Vagina (tissue), 2 donors: Measurements from ENCODE around the gene CCM2. TPM values are rescaled to one million over a fixed set of nuclear protein-coding genes. Genes with fewer than 3 reads are reported as not detected.

Experiments
- DNase-seq, 2 donors: peaks; one replicate each; pipeline ENCODE4 v3.0.0-alpha.2; 2017; ENCODE audit errors: extremely low spot score in 2 of 2
- H3K27ac ChIP-seq: fragments of 200-600 bp; sonication (generic); one replicate; pipeline ENCODE4 v1.5.1; 2019
- H3K27me3 ChIP-seq: fragments of 200-600 bp; sonication (generic); one replicate; pipeline ENCODE4 v1.5.1; 2019
- H3K36me3 ChIP-seq, 2 donors: fragments of 200-600 bp; sonication (generic); one replicate each; pipeline ENCODE4 v1.5.1; 2017 to 2019
- H3K4me1 ChIP-seq: fragments of 200-600 bp; sonication (generic); one replicate; pipeline ENCODE4 v1.5.1; 2019
- H3K4me3 ChIP-seq, 2 donors: fragments of 200-600 bp; sonication (generic); 1 replicate in 1 of 2; 2 replicates in 1 of 2; pipeline ENCODE4 v1.5.1; 2016 to 2019
- H3K9me3 ChIP-seq: fragments of 200-600 bp; sonication (generic); one replicate; pipeline ENCODE4 v1.5.1; 2019
- POLR2A ChIP-seq, 2 donors: fragments of 450-650 bp; IDR thresholded peaks; one replicate each; pipeline ENCODE4 v1.6.1; 2017; ENCODE audit warnings: antibody characterized with exemption in 2 of 2, mild to moderate bottlenecking in 2 of 2, moderate library complexity in 2 of 2
- POLR2AphosphoS5 ChIP-seq, 2 donors: sonication (generic); formaldehyde crosslinking; IDR thresholded peaks; one replicate each; pipeline ENCODE4 v1.9.0; 2017; ENCODE audit warnings: antibody characterized with exemption in 2 of 2, mild to moderate bottlenecking in 2 of 2, low read depth in 1 of 2; ENCODE audit not compliant: insufficient read depth in 1 of 2
- intact Hi-C: fragments of 100-400 bp; cut with DNase I; formaldehyde crosslinking; loops from one replicate; pipeline ENCODE4 v1.15.1; 2023
- small RNA-seq: library from RNA; depleted of rRNA; stranded (forward); fragments of <200 nt; gene quantifications from one replicate; pipeline ENCODE3, GENCODE V24; 2016
- total RNA-seq: library from RNA; depleted of rRNA; stranded (reverse); fragments of >200 nt; gene quantifications from one replicate; pipeline ENCODE4 v1.2.3, GENCODE V29; 2016
- TF ChIP-seq, protein P1 (sequence below), 3 experiments: fragments of 450-650 bp in 2 of 3; fragments of 200-600 bp in 1 of 3; sonication (generic) in 1 of 3; IDR thresholded peaks; one replicate each; pipeline ENCODE4 v1.5.1; 2017 to 2019; ENCODE audit warnings: antibody characterized with exemption in 3 of 3, mild to moderate bottlenecking in 2 of 3, moderate library complexity in 2 of 3

CCM2 gene
- total RNA-seq, 1 donor from 2014 or later = 44.2 TPM

DNA sequence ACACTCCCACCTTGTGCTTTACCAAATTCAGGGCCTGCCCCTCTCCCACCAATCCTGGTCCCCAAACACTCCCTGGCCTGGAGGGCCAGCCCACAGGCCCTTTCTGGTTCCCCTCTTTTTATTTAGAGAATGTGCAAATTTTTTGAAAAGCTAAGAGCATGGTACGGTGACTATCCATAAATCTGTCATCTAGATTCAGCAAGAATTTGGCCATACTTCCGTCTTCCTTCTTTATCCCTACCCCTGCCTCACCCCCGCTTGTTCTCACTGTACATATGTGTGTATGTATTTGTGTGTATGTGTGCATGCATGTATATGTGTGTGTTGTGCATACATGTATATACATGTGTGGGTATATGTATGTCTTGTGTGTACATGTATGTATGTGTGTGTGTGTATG, 119.5 kb downstream of the CCM2 start:
- H3K9me3 ChIP-seq = no peaks in the 10 kb centered on the region
- intact Hi-C loops = no loop called here
- H3K27me3 ChIP-seq = no peaks in the 10 kb centered on the region
- no peak overlapping the region for H3K27ac ChIP-seq
- DNase-seq = no peak
- no peaks in the 10 kb centered on the region for H3K4me1 ChIP-seq
- TF ChIP-seq POLR2A (IDR thresholded peaks at IDR 0.05) = no peak
- no peak for TF ChIP-seq POLR2AphosphoS5 (IDR thresholded peaks at IDR 0.05; ENCODE audit: insufficient read depth in 1 of 2, low read depth in 1 of 2)
- TF ChIP-seq, protein P1, sequence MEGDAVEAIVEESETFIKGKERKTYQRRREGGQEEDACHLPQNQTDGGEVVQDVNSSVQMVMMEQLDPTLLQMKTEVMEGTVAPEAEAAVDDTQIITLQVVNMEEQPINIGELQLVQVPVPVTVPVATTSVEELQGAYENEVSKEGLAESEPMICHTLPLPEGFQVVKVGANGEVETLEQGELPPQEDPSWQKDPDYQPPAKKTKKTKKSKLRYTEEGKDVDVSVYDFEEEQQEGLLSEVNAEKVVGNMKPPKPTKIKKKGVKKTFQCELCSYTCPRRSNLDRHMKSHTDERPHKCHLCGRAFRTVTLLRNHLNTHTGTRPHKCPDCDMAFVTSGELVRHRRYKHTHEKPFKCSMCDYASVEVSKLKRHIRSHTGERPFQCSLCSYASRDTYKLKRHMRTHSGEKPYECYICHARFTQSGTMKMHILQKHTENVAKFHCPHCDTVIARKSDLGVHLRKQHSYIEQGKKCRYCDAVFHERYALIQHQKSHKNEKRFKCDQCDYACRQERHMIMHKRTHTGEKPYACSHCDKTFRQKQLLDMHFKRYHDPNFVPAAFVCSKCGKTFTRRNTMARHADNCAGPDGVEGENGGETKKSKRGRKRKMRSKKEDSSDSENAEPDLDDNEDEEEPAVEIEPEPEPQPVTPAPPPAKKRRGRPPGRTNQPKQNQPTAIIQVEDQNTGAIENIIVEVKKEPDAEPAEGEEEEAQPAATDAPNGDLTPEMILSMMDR (IDR thresholded peaks at IDR 0.05) = no peak
- no peak overlapping the region for H3K4me3 ChIP-seq
- no peaks in the 10 kb centered on the region for H3K36me3 ChIP-seq

DNA sequence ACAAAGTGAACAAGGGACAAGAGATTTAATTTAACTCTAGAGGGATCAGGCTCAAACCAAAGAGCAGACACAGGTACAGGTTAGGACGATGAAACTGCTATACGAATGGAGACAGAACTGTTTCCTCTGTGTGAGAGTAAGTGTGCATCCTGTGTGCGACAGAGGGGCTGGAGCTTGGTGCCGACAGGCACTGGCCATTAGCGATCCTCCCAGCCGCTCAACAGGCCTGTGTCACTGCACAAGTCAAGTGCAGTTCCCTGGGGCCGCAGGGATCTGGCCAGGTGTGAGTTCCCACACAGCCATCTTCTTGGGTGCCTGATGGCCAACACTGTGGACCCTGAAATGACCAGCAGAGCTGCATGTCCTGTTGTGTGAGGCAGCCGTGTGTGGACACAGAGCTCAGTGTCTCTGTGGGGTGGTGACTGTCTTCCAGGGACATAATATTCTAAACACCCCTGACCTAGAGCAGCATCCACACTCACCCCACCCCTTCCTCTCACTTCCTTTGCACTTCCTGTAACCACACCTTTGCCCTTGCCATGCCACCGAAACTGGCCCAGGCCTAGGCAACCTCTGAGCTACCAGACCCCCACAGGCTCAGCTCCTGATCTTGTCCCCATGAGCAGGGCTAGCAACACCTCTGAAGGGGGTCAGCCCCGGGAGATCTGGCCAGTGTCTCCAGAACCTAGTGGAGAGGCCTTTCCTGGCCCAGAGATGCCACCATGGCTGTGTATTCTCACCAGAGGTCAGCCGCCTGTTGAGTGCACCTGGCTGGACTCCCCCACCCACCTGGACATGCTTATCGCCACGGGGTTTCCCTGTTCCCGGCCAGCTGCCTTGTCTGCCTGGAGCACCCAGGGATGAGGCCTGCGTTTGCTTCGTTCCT, 123.2 kb downstream of the CCM2 start:
- no peak for TF ChIP-seq POLR2A (IDR thresholded peaks at IDR 0.05)
- intact Hi-C loops = no loop called here
- no peak for DNase-seq

DNA sequence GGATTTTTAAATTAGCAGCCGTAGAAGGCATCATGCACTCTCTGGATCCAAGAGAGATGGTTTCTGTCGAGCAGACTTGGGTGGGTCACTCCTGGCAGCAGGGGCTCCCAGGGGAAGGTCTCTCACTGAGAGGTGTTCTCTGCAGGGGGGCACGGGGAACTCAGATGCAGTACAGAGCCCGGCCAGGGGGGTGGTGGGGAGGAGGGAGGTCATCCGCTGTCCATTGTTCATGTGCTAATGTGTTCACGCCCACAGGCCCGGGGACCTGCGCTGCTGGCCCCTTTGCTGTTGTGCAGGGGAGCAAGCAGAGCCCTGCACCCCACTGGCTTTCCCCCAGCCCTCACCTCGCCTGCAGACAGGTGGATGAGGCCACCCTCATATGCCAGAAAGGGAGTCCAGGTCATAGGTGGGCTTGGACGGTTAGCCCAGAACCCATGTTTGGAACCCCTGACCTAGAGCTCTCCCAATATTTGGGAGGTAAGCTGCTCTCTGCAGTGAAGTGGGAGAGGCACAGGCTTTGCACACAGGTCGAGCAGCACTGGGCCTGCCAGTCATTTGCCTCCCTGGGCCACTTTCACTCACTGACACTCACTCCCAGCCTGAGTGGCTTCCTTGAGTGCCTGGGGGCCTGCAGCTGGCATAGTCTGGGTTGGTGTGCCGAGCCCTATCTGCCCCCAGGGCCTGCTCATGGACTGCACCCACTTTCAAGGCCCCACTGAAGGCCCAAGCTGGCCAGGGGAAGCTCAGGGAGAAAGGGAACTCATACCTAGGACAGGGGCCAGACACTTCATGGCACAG, 124.1 kb downstream of the CCM2 start:
- intact Hi-C loops = no loop called here
- Histone ChIP-seq H3K4me1 (no peaks in the 10 kb centered on the region), H3K27ac (no peak overlapping the region), H3K27me3 (no peaks in the 10 kb centered on the region), H3K4me3 (no peak overlapping the region), H3K9me3 (no peaks in the 10 kb centered on the region), H3K36me3 (no peaks in the 10 kb centered on the region)
- DNase-seq = no peak
- TF ChIP-seq POLR2A (IDR thresholded peaks at IDR 0.05) (no peak), POLR2AphosphoS5 (IDR thresholded peaks at IDR 0.05; ENCODE audit: insufficient read depth in 1 of 2, low read depth in 1 of 2) (no peak)
- TF ChIP-seq, protein P1 (IDR thresholded peaks at IDR 0.05) = no peak

More for the DNA sequence above, 123.2 kb downstream of the CCM2 start:
- H3K27me3 ChIP-seq = no peaks in the 10 kb centered on the region
- H3K36me3 ChIP-seq = no peaks in the 10 kb centered on the region
- H3K4me3 ChIP-seq = no peak overlapping the region
- no peaks in the 10 kb centered on the region for H3K4me1 ChIP-seq
- H3K27ac ChIP-seq = no peak overlapping the region
- no peaks in the 10 kb centered on the region for H3K9me3 ChIP-seq

DNA sequence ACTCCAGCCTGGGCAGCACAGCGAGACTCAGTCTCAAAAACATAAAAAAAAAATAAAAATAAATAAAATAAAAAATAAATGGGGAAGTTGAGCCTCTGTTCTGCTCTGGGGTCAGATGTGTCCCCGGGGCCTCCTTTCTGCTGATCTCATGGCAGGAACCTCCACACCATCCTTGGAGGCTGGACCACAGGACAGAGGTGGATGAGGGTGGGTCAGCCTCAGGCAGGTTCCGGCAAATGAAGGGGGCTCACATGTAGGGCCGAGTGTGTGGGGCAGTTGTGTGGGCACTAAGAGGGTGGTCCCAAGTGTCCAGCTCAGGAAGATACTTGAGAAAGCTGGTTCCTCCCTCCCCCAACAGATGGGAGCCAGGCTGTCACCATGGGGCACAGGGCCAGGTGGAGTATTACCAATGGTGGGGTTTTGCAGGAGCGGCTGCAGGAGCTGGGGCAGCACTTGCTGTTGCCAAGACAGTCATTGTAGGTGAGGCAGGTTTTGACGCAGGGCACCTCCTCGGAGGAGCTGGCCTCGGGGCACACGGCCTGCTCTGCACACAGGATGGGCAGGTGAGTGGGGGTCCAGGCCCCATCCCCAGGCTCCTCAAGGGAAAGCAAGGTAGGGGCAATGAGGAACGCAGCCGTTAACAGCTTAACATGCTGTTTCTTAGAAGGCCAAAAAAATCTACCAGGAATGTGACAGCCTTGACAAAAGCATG, 125.3 kb downstream of the CCM2 start:
- H3K36me3 ChIP-seq = no peaks in the 10 kb centered on the region
- no peaks in the 10 kb centered on the region for H3K4me1 ChIP-seq
- no peaks in the 10 kb centered on the region for H3K27me3 ChIP-seq
- no peak for DNase-seq
- no peak overlapping the region for H3K4me3 ChIP-seq
- H3K9me3 ChIP-seq = no peaks in the 10 kb centered on the region
- TF ChIP-seq, protein P1 (IDR thresholded peaks at IDR 0.05) = no peak
- TF ChIP-seq POLR2A (IDR thresholded peaks at IDR 0.05) (no peak), POLR2AphosphoS5 (IDR thresholded peaks at IDR 0.05; ENCODE audit: insufficient read depth in 1 of 2, low read depth in 1 of 2) (no peak)
- H3K27ac ChIP-seq = no peak overlapping the region
- intact Hi-C loops = no loop called here

Small RNA genes lying within 50 kb of the gene (small RNA-seq; reads per million reads assigned to genes)
- gene SNORA5A (3.5 reads per million, percentile 79 among the genes with 10 or more reads in this experiment), gene SNORA5B (not detected), gene SNORA5C (53.2 reads per million, percentile 96 among the genes with 10 or more reads in this experiment)

Other genes with a start within 250 kb of the CCM2 start
- gene PPIA, start 203.5 kb upstream of the CCM2 start, total RNA-seq = 1,197 TPM
- gene H2AZ2, start 152.1 kb upstream of the CCM2 start, total RNA-seq = 97.5 TPM
- gene PURB, start 114.7 kb upstream of the CCM2 start, total RNA-seq = 19.2 TPM
- gene MYO1G, start 21.2 kb upstream of the CCM2 start, total RNA-seq = 5.2 TPM
- gene NACAD, start 88.8 kb downstream of the CCM2 start, total RNA-seq = 9.6 TPM
- gene TBRG4, start 111.5 kb downstream of the CCM2 start, total RNA-seq = 71.2 TPM
- gene RAMP3, start 157.6 kb downstream of the CCM2 start, total RNA-seq = 50.1 TPM